IMR-90 (cell line): Measurements from ENCODE around the gene NUP93. TPM values are rescaled to one million over a fixed set of nuclear protein-coding genes. Genes with fewer than 3 reads are reported as not detected.

Experiments used
- ATAC-seq: fragments of 200-7000 bp; cut with Tn5 transposase; 2 replicates; pipeline ENCODE4 v1.9.1; 2020; ENCODE audit warnings: low read depth, mild to moderate bottlenecking, moderate library complexity
- BruUV-seq: library from RNA; stranded (reverse); fragments of 400-500 nt; replicated peaks from 2 replicates; lab custom pipeline; 2021; lab: Mats Ljungman, UMichigan
- CTCF ChIA-PET: fragments of 300-600 bp; formaldehyde crosslinking; extraction: SDS; loops from one replicate; lab custom pipeline; 2021; ENCODE audit warnings: antibody characterized with exemption; lab: Yijun Ruan, JAX
- POLR2A ChIA-PET: fragments of 300-600 bp; sonication (Branson Sonifier 250); formaldehyde crosslinking; loops from one replicate; lab custom pipeline; 2022; ENCODE audit warnings: antibody characterized with exemption; ENCODE audit not compliant: unreplicated experiment; lab: Charles Lee
- DNase-seq: peaks from one replicate; pipeline ENCODE4 v3.0.0; 2013
- H2AFZ ChIP-seq: replicated peaks from 2 replicates; pipeline ENCODE3; 2013; ENCODE audit warnings: low read length, mild to moderate bottlenecking; ENCODE audit not compliant: poor library complexity
- H2AK5ac ChIP-seq: 2 replicates; pipeline ENCODE4 v1.6.1; 2013; ENCODE audit warnings: low read depth, low read length, inconsistent platforms
- H2AK9ac ChIP-seq: replicated peaks from 2 replicates; pipeline ENCODE3; 2013; ENCODE audit warnings: mild to moderate bottlenecking, low read depth, low read length, moderate library complexity; ENCODE audit not compliant: poor library complexity
- H2BK120ac ChIP-seq: 2 replicates; pipeline ENCODE4 v1.6.1; 2013; ENCODE audit warnings: low read depth, low read length, inconsistent platforms
- H2BK15ac ChIP-seq: 3 replicates; pipeline ENCODE4 v1.6.1; 2013; ENCODE audit warnings: low read depth, low read length, inconsistent platforms
- H2BK20ac ChIP-seq: 2 replicates; pipeline ENCODE4 v1.6.1; 2013; ENCODE audit warnings: low read depth, mild to moderate bottlenecking, inconsistent platforms, low read length, moderate library complexity
- H2BK5ac ChIP-seq: 2 replicates; pipeline ENCODE4 v1.6.1; 2013; ENCODE audit warnings: mild to moderate bottlenecking, low read depth, low read length, inconsistent platforms; ENCODE audit not compliant: poor library complexity, severe bottlenecking
- H3K14ac ChIP-seq: replicated peaks from 2 replicates; pipeline ENCODE4 v1.6.1; 2013; ENCODE audit warnings: low read depth, low read length, inconsistent platforms
- H3K18ac ChIP-seq: 2 replicates; pipeline ENCODE4 v1.6.1; 2013; ENCODE audit warnings: low read depth, low read length, control low read depth
- H3K23ac ChIP-seq: 2 replicates; pipeline ENCODE4 v1.6.1; 2013; ENCODE audit warnings: low read depth, low read length, inconsistent platforms
- H3K27ac ChIP-seq: 2 replicates; pipeline ENCODE4 v1.5.1; 2013; ENCODE audit warnings: mild to moderate bottlenecking, control low read depth, low read length; ENCODE audit not compliant: insufficient read depth
- H3K27me3 ChIP-seq: 2 replicates; pipeline ENCODE4 v1.6.1; 2013; ENCODE audit warnings: low read length; ENCODE audit not compliant: control insufficient read depth, insufficient read depth
- H3K36me3 ChIP-seq: 2 replicates; pipeline ENCODE4 v1.6.1; 2013; ENCODE audit warnings: low read length, mixed read lengths; ENCODE audit not compliant: control insufficient read depth, insufficient read depth
- H3K4ac ChIP-seq: 2 replicates; pipeline ENCODE4 v1.6.1; 2013; ENCODE audit warnings: low read depth, low read length, inconsistent platforms
- H3K4me1 ChIP-seq: 2 replicates; pipeline ENCODE4 v1.6.1; 2013; ENCODE audit warnings: low read length, mixed read lengths; ENCODE audit not compliant: control insufficient read depth, insufficient read depth
- H3K4me2 ChIP-seq: 2 replicates; pipeline ENCODE4 v1.6.1; 2013; ENCODE audit warnings: low read depth, mild to moderate bottlenecking, control low read depth, low read length, moderate library complexity
- H3K4me3 ChIP-seq: 2 replicates; pipeline ENCODE4 v1.5.1; 2013; ENCODE audit warnings: low read depth, mild to moderate bottlenecking, control low read depth, low read length, moderate library complexity; ENCODE audit not compliant: insufficient read depth
- H3K56ac ChIP-seq: 2 replicates; pipeline ENCODE4 v1.6.1; 2013; ENCODE audit warnings: low read length, inconsistent platforms; ENCODE audit not compliant: insufficient read depth; ENCODE audit errors: extremely low read depth
- H3K79me1 ChIP-seq, 2 experiments: 2 replicates each; pipeline ENCODE4 v1.6.1; 2013; ENCODE audit warnings: low read length in 2 of 2, inconsistent platforms in 1 of 2, low read depth in 1 of 2
- H3K9ac ChIP-seq: 2 replicates; pipeline ENCODE4 v1.6.1; 2013; ENCODE audit warnings: low read depth, low read length, control low read depth
- H3K9me1 ChIP-seq: 2 replicates; pipeline ENCODE4 v1.6.1; 2013; ENCODE audit warnings: low read length, inconsistent platforms; ENCODE audit not compliant: insufficient read depth
- H3K9me3 ChIP-seq: 2 replicates; pipeline ENCODE4 v1.6.1; 2013; ENCODE audit warnings: low read length; ENCODE audit not compliant: control insufficient read depth, insufficient read depth
- H4K20me1 ChIP-seq: 2 replicates; pipeline ENCODE4 v1.6.1; 2013; ENCODE audit warnings: low read length, inconsistent platforms; ENCODE audit not compliant: insufficient read depth
- H4K5ac ChIP-seq: 2 replicates; pipeline ENCODE4 v1.6.1; 2013; ENCODE audit warnings: mild to moderate bottlenecking, low read depth, low read length, control low read depth
- H4K8ac ChIP-seq, 2 experiments: 2 replicates each; pipeline ENCODE4 v1.6.1; 2013; ENCODE audit warnings: low read depth in 2 of 2, low read length in 2 of 2, control low read depth in 1 of 2, inconsistent platforms in 1 of 2
- H4K91ac ChIP-seq: 2 replicates; pipeline ENCODE4 v1.6.1; 2013; ENCODE audit warnings: low read depth, low read length, inconsistent platforms; ENCODE audit not compliant: insufficient read depth
- BHLHE40 ChIP-seq: fragments of 150-350 bp; IDR thresholded peaks from 2 replicates; pipeline ENCODE4 v1.6.1; 2016; ENCODE audit warnings: mild to moderate bottlenecking, low read depth, low read length
- CEBPB ChIP-seq: IDR thresholded peaks from 2 replicates; pipeline ENCODE4 v1.6.1; 2012; ENCODE audit warnings: low read depth, low read length, improper control_type of control experiment
- CHD1 ChIP-seq: IDR thresholded peaks from 2 replicates; pipeline ENCODE4 v1.6.1; 2012; ENCODE audit warnings: low read depth, low read length, improper control_type of control experiment
- MAFK ChIP-seq: IDR thresholded peaks from 2 replicates; pipeline ENCODE4 v1.6.1; 2012; ENCODE audit warnings: low read depth, low read length, improper control_type of control experiment
- MAZ ChIP-seq: IDR thresholded peaks from 2 replicates; pipeline ENCODE4 v1.6.1; 2012; ENCODE audit warnings: low read depth, mild to moderate bottlenecking, low read length, improper control_type of control experiment, moderate library complexity, borderline replicate concordance
- NFE2L2 ChIP-seq: fragments of 150-350 bp; IDR thresholded peaks from 2 replicates; pipeline ENCODE4 v1.6.1; 2016; ENCODE audit warnings: low read depth, mild to moderate bottlenecking, low read length
- RAD21 ChIP-seq: IDR thresholded peaks from 2 replicates; pipeline ENCODE4 v1.6.1; 2012; ENCODE audit warnings: low read length, improper control_type of control experiment
- RCOR1 ChIP-seq: IDR thresholded peaks from 2 replicates; pipeline ENCODE4 v1.6.1; 2012; ENCODE audit warnings: mild to moderate bottlenecking, low read length, improper control_type of control experiment; ENCODE audit not compliant: insufficient replicate concordance
- RFX5 ChIP-seq: IDR thresholded peaks from 2 replicates; pipeline ENCODE4 v1.8.0; 2012; ENCODE audit warnings: low read depth, mild to moderate bottlenecking, low read length, moderate library complexity
- SMC3 ChIP-seq: fragments of 150-350 bp; IDR thresholded peaks from 2 replicates; pipeline ENCODE4 v1.6.1; 2016; ENCODE audit warnings: low read depth, mild to moderate bottlenecking, antibody characterized with exemption, low read length, moderate library complexity
- USF2 ChIP-seq: fragments of 150-350 bp; IDR thresholded peaks from 2 replicates; pipeline ENCODE4 v1.6.1; 2017; ENCODE audit warnings: mild to moderate bottlenecking, antibody characterized with exemption, low read length, low read depth
- WGBS, 2 experiments: methylation state at CpG; one replicate each; pipeline versions ENCODE4 v1.1.5 to v1.1.7; 2013; ENCODE audit warnings: missing lambda C conversion rate in 2 of 2; ENCODE audit not compliant: insufficient read length in 1 of 2; ENCODE audit errors: extremely low coverage in 2 of 2; 5-methylcytosine and 5-hydroxymethylcytosine counted together
- dilution Hi-C: fragments of 300-500 bp; cut with HindIII; formaldehyde crosslinking; loops from one replicate; pipeline ENCODE4 v1.14.3; 2018; ENCODE audit warnings: low sequenced_read_pairs; ENCODE audit not compliant: unreplicated experiment
- in situ Hi-C: fragments of 300-500 bp; cut with MboI; formaldehyde crosslinking; loops from 3 replicates; pipeline ENCODE4 v1.14.3; 2019; ENCODE audit warnings: low sequenced_read_pairs, inconsistent platforms, mixed read lengths
- intact Hi-C: fragments of 100-400 bp; cut with micrococcal nuclease; formaldehyde crosslinking; loops from 2 replicates; pipeline ENCODE4 v1.10.0; 2022
- polyA plus RNA-seq, 3 experiments: library from polyadenylated mRNA; depleted of rRNA; stranded (reverse); fragments of >200 nt; gene quantifications; 2 replicates each; pipeline ENCODE4 v1.2.3, GENCODE V29; 2012; ENCODE audit warnings: low replicate concordance in 1 of 3
- total RNA-seq: library from RNA; depleted of rRNA; stranded (reverse); fragments of >200 nt; gene quantifications from 2 replicates; pipeline ENCODE4 v1.2.3, GENCODE V29; 2012

NUP93 gene
- total and polyA plus RNA-seq, 2 of the 4 experiments (the other 2 are of a cell fraction): 54.6 to 72.6 TPM

GRCh38 chr16:56861092-56861610 is 131.2 kb downstream of the NUP93 start (continued):
- TF ChIP-seq USF2 (no peak), RAD21 (no peak), CHD1 (no peak)

GRCh38 chr16:56861756-56862155 is 131.8 kb downstream of the NUP93 start:
- H3K9ac ChIP-seq: no peak overlapping the region
- no peak overlapping the region for H3K4me2 ChIP-seq
- no peak overlapping the region for H2AFZ ChIP-seq
- CTCF ChIA-PET: interaction anchor here (0.9 kb wide), 1 partner anchor 10 kb away, joined by 4 read pairs; no protein-coding TSS in a partner anchor
- no peak overlapping the region for H3K4ac ChIP-seq
- no peak overlapping the region for H2BK5ac ChIP-seq
- no peak overlapping the region for H4K91ac ChIP-seq
- no peaks in the 10 kb centered on the region for H3K9me3 ChIP-seq
- DNase-seq: no peak
- TF ChIP-seq USF2 (no peak), RFX5 (no peak), RCOR1 (no peak), CEBPB (no peak), MAFK (no peak), BHLHE40 (no peak), SMC3 (no peak), CHD1 (no peak), MAZ (no peak), NFE2L2 (no peak)
- H3K14ac ChIP-seq: no peak overlapping the region
- no peak overlapping the region for H4K5ac ChIP-seq
- WGBS, 2 experiments: 100% methylated on average over 1 of the region's 8 CpGs; no CpG with 5 or more reads in 1 of the 2 experiments
- no peaks in the 10 kb centered on the region for H3K79me1 ChIP-seq
- no peak overlapping the region for H3K23ac ChIP-seq
- H4K20me1 ChIP-seq: no peaks in the 10 kb centered on the region
- no peak overlapping the region for H2AK5ac ChIP-seq
- no peak for ATAC-seq
- H3K36me3 ChIP-seq: no peaks in the 10 kb centered on the region
- H2AK9ac ChIP-seq: peak overlapping the region; percentile 13
- H3K18ac ChIP-seq: no peak overlapping the region
- H3K4me3 ChIP-seq: no peak overlapping the region
- H3K27me3 ChIP-seq: no peaks in the 10 kb centered on the region
- H2BK15ac ChIP-seq: no peak overlapping the region
- no peaks in the 10 kb centered on the region; the same call in 1 of the 2 replicates for H3K4me1 ChIP-seq
- no peak overlapping the region for H2BK120ac ChIP-seq
- no peak overlapping the region for H2BK20ac ChIP-seq
- H4K8ac ChIP-seq: no peak overlapping the region
- H3K9me1 ChIP-seq: peaks cover 5% of the 10 kb centered on the region; the same call in 1 of the 2 replicates
- in situ Hi-C loops: loop anchor here (10.0 kb wide), 1 partner anchor 183 kb away; no protein-coding TSS in a partner anchor
- no peak overlapping the region for H3K27ac ChIP-seq
- POLR2A ChIA-PET: no interaction called here
- no TSS peak for BruUV-seq
- intact Hi-C loops: no loop called here
- no peak overlapping the region for H3K56ac ChIP-seq
- dilution Hi-C loops: no loop called here
